Right cardiac atrium (tissue), 5 donors: ENCODE results near the gene MT1G. TPM values are rescaled to one million over a fixed set of nuclear protein-coding genes. Genes with fewer than 3 reads are reported as not detected.

Source experiments
- ATAC-seq, 2 donors: fragments of 200-7000 bp; cut with Tn5 transposase; one replicate each; pipeline versions ENCODE4 v1.8.0 to v1.9.1; 2020; ENCODE audit warnings: moderate library complexity in 2 of 2, mild to moderate bottlenecking in 1 of 2
- DNase-seq, 3 donors: peaks; one replicate each; pipeline ENCODE4 v3.0.0-alpha.2; 2020
- H3K27ac ChIP-seq: one replicate; pipeline ENCODE4 v1.5.1; 2013; ENCODE audit warnings: mild to moderate bottlenecking, low read length, control low read depth, moderate library complexity
- H3K27me3 ChIP-seq: one replicate; pipeline ENCODE4 v1.6.1; 2013; ENCODE audit not compliant: control insufficient read depth, insufficient read depth
- H3K4me1 ChIP-seq: one replicate; pipeline ENCODE4 v1.6.1; 2013; ENCODE audit warnings: low read length; ENCODE audit not compliant: control insufficient read depth, insufficient read depth
- H3K4me3 ChIP-seq: one replicate; pipeline ENCODE4 v1.5.1; 2013; ENCODE audit warnings: low read length, control low read depth
- H3K9me3 ChIP-seq: one replicate; pipeline ENCODE4 v1.6.1; 2013; ENCODE audit warnings: low read length; ENCODE audit not compliant: control insufficient read depth
- WGBS: extraction: QIAGEN DNeasy Blood & Tissue Kit; methylation state at CpG from one replicate; pipeline ENCODE4 v1.1.7; 2013; 5-methylcytosine and 5-hydroxymethylcytosine counted together
- intact Hi-C, 4 donors: fragments of 100-400 bp; cut with DNase I; formaldehyde crosslinking; loops; one replicate each; pipeline versions ENCODE4 v1.11.0 to v1.14.0; 2022 to 2023
- polyA plus RNA-seq: library from polyadenylated mRNA; stranded (reverse); fragments of 200-250 nt; gene quantifications from one replicate; pipeline ENCODE4 v1.2.3, GENCODE V29; 2013
- total RNA-seq, 4 donors: library from RNA; stranded (reverse); fragmentation: NEBNext Ultra II Directional; extraction: Animal tissue kit (Norgen Biotek cat#: 25700); gene quantifications; one replicate each; pipeline ENCODE4 v1.2.1, GENCODE V29; 2021
- donor health status: healthy with polysubstance abuse.
- donor health status: DM: no; HTN: yes; CAD: no.
- donor health status: DM: no; HTN: no; CAD: no.
- donor health status: DM: no; HTN: yes; CAD: no; lungs with severe emphysema.
- donor health status: DM: yes; HTN: yes; CAD: no.

Gene MT1G
- total and polyA plus RNA-seq, 5 donors, result 0.71 to 8.0 (median 1.1) TPM; not detected in 2

DNA sequence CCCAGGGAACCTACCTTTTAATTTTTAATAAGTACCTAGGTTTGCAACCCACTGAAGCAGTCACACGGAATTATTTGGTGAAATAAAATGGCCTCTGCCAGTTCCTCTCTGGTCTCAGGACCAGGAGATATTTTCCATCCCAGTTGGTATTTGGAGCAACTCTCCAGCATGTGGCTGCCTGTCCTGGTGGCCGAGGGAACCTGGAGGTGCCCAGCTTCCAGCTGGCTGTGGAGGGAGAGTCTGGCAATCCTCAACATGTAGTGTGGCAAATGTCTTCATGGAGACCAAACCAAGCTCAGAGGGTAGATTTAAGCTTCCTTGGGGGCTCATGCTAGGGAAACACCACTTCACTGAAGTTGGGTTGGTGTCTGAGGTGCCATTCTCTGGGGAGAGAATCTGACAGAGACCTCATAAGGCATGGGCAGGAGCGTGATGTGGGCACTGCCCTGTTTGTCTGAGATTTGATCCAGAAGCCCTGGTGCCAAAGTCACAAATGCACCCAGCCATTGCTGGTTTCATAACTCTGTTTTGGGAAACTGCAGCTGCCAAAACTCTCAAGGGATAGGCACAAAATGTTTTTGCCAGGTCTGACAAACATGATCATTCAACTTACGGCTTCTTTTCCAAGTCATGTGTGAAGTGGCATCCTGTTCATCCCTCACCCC is 17.2 kb upstream of the MT1G start:
- DNase-seq (peak in 1 of 3 donors; percentile 36), ATAC-seq (no peak)
- Histone ChIP-seq H3K27ac (peak overlapping the region; percentile 80), H3K4me3 (no peak overlapping the region), H3K27me3 (no peaks in the 10 kb centered on the region), H3K4me1 (peaks cover 19% of the 10 kb centered on the region), H3K9me3 (no peaks in the 10 kb centered on the region)
- WGBS, result 69% methylated on average over 4 of the region's 4 CpGs
- intact Hi-C loops, result no loop called here

DNA sequence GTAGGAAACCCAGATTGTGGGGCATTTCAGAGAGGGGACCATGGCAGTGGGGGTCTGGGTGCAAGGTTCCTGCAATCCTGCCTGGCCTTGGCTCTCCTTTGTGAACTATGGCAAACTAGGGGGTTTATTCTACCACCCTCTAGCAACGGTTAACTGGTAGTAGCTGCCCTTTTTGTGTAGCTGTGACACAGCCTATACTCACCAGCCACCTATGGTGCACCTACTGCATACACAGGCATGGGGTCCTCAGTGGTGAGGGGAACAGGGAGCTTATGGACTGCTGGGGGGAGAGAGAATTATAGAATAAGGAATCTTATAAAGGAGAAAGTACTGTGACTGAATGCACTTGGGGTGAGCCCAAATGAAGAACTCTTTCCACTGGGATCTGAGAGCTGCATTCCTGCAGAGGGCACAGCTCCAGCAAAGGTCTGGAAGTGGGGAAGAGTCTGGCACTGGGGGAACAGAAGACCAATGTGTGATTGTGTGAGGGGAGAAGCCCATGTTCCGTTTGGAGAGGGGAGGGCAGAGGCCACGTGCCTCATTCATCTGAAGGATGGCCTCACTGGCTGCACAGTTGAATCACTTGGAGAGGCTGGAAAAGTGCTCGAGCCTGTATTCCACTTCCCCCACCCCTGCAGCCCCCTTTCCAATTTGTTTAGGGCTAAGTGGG is 16.5 kb upstream of the MT1G start:
- H3K27me3 ChIP-seq, result no peaks in the 10 kb centered on the region
- intact Hi-C loops, result no loop called here
- peaks cover 19% of the 10 kb centered on the region for H3K4me1 ChIP-seq
- H3K4me3 ChIP-seq, result no peak overlapping the region
- H3K9me3 ChIP-seq, result no peaks in the 10 kb centered on the region
- ATAC-seq, result no peak
- WGBS, result 67% methylated on average over 4 of the region's 4 CpGs
- no peak for DNase-seq
- H3K27ac ChIP-seq, result peak overlapping the region; percentile 69

DNA sequence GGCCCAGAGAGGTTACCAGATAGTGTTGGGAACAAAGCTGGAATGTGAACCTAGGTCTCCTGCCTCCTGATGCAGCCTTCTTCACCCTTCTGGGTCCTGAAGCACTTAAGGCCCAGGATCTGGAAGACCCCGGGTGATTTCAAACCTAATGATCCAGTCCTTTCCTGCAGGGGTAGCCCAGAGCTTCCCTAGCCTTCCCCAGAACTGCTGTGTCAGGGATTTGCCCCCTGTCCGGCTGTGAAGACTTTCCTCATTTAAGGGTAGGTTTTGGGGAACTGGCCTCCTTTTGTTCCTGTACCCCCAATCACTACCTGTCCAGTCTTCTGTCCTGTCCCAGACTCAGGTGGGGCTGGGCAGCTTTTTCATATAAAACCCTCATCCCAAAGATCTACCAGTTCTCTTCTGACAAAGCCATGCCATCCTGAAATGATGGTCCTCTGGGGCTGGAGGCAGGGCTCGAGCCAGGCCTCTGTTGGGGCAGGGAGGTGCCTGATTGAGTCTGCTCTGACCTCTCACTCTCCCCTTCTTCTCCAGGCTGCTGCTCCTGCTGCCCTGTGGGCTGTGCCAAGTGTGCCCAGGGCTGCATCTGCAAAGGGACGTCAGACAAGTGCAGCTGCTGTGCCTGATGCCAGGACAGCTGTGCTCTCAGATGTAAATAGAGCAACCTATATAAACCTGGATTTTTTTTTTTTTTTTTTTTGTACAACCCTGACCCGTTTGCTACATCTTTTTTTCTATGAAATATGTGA is 15.7 kb upstream of the MT1G start:
- no peaks in the 10 kb centered on the region for H3K9me3 ChIP-seq
- H3K27me3 ChIP-seq, result no peaks in the 10 kb centered on the region
- intact Hi-C loops, result no loop called here
- peak overlapping the region; percentile 77 for H3K4me3 ChIP-seq
- H3K4me1 ChIP-seq, result peaks cover 19% of the 10 kb centered on the region
- 81% methylated on average over 5 of the region's 5 CpGs for WGBS
- DNase-seq, result no peak
- ATAC-seq, result no peak
- H3K27ac ChIP-seq, result peak overlapping the region; percentile 87

DNA sequence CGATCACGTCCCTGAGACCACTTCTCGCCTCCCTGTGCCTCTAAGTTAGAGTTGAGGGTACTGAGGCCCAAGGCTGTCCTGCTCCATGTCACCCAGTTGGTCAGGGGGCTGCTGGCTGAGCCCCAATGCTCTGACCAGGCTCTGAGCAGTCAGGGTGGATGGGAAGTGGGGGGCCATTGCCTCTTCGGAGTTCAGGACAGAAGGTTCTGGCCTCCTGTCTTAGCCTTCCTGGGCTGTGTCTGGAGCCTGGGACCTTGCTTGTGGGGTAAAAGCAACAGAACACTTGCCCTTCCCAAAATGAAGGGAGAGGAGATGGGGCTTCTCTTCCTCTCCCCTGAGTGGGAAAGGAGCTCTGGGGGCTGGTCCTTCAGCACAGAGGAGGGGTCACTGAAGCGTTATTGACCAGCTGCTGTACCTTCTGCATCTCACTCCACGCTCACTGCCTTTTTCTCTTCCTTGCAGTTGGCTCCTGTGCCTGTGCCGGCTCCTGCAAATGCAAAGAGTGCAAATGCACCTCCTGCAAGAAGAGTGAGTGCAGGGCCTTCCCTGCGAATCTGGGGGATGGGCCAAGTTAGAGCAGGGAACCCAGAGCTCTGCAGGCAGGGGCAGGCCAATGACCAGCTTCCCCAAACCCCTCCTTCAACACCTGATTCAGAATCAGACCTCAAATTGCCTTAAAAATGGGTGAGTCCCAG is 15.0 kb upstream of the MT1G start:
- no peaks in the 10 kb centered on the region for H3K27me3 ChIP-seq
- H3K9me3 ChIP-seq, result no peaks in the 10 kb centered on the region
- intact Hi-C loops, result no loop called here
- H3K27ac ChIP-seq, result peak overlapping the region; percentile 87
- peak in 2 of 3 donors; percentile 39 to 75 for DNase-seq
- H3K4me1 ChIP-seq, result peaks cover 19% of the 10 kb centered on the region
- ATAC-seq, result peak in 1 of 2 donors; percentile 8
- peak overlapping the region; percentile 77 for H3K4me3 ChIP-seq
- WGBS, result 42% methylated on average over 8 of the region's 8 CpGs

DNA sequence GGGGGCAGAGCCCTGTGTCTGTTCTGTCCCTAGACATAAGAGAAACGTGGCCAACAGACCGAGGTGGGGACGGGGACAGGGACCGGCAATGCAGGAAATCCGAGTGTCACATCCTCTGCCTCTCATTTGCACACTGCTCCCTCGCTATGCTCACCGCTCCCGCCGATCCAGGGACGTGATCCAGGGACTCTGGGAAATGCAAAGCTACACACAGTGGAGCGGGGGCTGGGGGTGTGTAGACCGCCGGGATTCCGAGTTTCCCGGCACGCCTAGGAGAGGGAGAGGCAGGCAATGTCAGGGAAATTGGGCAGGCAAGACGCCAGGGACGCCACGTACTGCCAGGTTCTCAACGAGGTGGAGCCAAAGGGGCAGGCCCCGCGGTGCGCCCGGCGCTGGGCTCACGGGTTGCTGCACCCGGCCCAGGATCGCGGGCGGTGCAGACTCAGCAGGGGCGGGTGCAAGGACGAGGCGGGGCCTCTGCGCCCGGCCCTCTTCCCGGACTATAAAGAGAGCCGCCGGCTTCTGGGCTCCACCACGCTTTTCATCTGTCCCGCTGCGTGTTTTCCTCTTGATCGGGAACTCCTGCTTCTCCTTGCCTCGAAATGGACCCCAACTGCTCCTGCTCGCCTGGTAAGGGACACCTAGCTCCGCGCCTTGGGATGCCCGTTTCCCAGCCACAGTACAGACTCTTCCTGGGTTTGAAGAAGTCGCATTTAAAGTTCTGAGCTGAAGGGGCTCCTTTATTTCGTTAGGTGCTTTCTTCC is 14.3 kb upstream of the MT1G start, which contains the start of gene MT1X:
TSS of gene MT1X (plus strand) at position 532 of the 764 bp plus-strand sequence. CDS start at position 603, 71 bp downstream.
- Histone ChIP-seq H3K9me3 (no peaks in the 10 kb centered on the region), H3K27me3 (no peaks in the 10 kb centered on the region), H3K27ac (peak within 1 kb of the TSS; percentile 87), H3K4me3 (peak within 1 kb of the TSS; percentile 77), H3K4me1 (peaks cover 19% of the 10 kb centered on the region)
- DNase-seq (peak; percentile 96 to 99 (median 97)), ATAC-seq (peak; percentile 97 to 98)
- under 1% methylated on average over 49 of the region's 49 CpGs for WGBS
- intact Hi-C loops, result no loop called here

DNA sequence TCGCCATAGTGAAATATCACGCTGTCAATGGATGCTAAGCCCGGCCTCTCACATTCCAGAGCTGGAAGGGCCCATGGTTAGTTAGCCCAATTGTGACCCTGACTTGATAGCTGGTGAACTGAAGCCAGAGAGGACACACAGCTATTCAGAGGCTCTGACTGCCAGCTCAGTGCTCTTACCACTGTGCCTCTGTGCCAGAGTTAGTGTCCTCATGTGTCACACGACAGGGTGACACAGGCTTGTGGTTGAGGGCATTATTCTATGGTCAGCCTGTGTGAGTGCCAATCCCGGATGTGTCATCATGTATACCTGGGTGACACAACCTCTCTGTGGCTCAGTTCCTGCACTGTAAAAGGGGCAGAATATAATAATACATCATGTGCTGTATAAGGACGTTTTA is 12.0 kb upstream of the MT1G start:
- peak in 1 of 2 donors; percentile 6 for ATAC-seq
- no peak for DNase-seq
- WGBS, result 65% methylated on average over 6 of the region's 6 CpGs
- peak overlapping the region; percentile 68 for H3K27ac ChIP-seq
- H3K9me3 ChIP-seq, result no peaks in the 10 kb centered on the region
- intact Hi-C loops, result no loop called here
- no peaks in the 10 kb centered on the region for H3K27me3 ChIP-seq
- H3K4me1 ChIP-seq, result peaks cover 14% of the 10 kb centered on the region
- no peak overlapping the region for H3K4me3 ChIP-seq

DNA sequence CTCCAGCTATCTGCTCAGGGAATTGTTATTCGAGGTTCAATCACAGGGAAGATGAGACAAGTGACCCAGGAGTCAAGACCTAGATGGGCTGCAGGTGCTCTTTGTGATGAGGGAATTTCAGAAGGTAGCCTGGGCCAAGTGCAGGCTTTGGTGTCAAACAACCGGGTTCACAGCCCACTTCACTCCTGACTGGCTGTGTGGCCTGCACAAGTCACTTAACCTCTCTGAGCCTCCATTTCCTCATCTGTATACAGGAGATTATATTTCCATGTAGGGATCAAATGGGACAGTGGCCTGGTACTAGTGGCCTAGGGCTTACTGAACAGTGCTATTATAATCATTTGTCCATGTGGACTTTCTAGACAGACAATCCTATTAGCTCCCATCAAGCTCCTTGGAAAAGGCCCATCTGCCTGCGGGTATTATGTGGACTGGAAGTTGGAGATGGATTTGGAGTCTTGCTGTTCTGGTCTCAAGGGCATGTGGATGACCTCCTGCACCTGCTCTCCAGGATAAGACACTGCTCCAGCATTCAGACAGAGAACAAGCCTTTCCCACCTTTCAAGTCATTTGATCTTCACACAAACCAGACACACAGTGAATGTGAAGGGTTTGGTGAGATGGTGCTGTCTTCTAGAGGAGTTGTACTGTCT is 11.3 kb upstream of the MT1G start:
- no peaks in the 10 kb centered on the region for H3K27me3 ChIP-seq
- no peaks in the 10 kb centered on the region for H3K9me3 ChIP-seq
- DNase-seq (no peak), ATAC-seq (no peak)
- peak overlapping the region; percentile 68 for H3K27ac ChIP-seq
- intact Hi-C loops, result no loop called here
- peaks cover 10% of the 10 kb centered on the region for H3K4me1 ChIP-seq
- no peak overlapping the region for H3K4me3 ChIP-seq
- WGBS, result 89% methylated on average over 3 of the region's 3 CpGs

DNA sequence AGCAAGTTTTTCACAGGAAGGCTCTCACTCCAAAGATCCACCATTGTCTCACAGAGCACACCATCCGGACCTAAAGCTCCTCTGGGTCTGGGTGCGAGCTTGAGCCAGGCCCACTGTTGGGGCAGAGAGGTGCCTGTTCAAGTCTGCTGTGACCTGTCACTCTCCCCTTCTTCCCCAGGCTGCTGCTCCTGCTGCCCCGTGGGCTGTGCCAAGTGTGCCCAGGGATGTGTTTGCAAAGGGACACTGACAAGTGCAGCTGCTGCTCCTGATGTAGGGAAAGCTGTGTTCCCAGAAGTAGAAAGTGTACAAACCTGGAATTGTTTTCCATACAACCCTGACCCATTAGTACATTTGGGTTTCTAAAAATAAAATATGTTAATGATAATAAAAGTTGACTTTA is 9.6 kb upstream of the MT1G start:
- ATAC-seq, result no peak
- no peaks in the 10 kb centered on the region for H3K27me3 ChIP-seq
- H3K4me3 ChIP-seq, result no peak overlapping the region
- H3K27ac ChIP-seq, result no peak overlapping the region
- H3K4me1 ChIP-seq, result no peaks in the 10 kb centered on the region
- intact Hi-C loops, result no loop called here
- no peak for DNase-seq
- WGBS, result 78% methylated on average over 3 of the region's 3 CpGs
- no peaks in the 10 kb centered on the region for H3K9me3 ChIP-seq

DNA sequence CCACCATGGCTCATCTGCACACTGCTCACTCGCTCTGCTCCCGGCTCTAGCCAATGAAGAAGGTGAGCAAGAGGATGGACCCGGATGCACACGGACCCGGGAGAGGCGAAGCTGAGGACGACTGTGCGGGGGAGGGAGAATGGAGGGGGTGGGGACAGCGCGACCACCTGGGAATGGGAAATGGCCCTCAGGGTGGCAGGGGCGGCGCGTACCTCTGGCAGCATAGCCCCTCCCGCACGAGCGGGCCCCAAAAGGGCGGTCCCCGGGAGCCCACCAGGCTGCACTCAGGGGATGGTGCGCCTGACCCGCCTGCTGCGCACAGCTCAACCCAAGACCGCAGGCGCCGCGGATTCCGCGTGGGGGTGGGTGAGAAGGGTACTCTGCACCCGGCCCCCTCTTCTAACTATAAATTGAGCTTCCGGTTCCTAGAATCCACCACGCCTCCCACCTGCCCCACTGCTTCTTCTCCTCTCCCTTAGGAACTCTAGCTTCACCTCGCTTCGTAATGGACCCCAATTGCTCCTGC is 7.9 kb upstream of the MT1G start:
- no peaks in the 10 kb centered on the region for H3K27me3 ChIP-seq
- intact Hi-C loops, result loop anchor here in 1 of 4 donors (2.0 kb wide), 1 partner anchor 27 kb away; no protein-coding TSS in a partner anchor
- no peaks in the 10 kb centered on the region for H3K4me1 ChIP-seq
- DNase-seq (no peak), ATAC-seq (peak in 1 of 2 donors; percentile 35)
- no peaks in the 10 kb centered on the region for H3K9me3 ChIP-seq
- H3K4me3 ChIP-seq, result peak overlapping the region; percentile 14
- WGBS, result 6% methylated on average over 32 of the region's 32 CpGs
- H3K27ac ChIP-seq, result no peak overlapping the region
